Activated CD4-positive, alpha-beta T cell treated with anti-CD3 and anti-CD28 coated beads, Interleukin-2, amount 10 ng/mL, durations not matched to agents 7 days and 5 days (primary cell): ENCODE results near the gene ENO4. TPM values are rescaled to one million over a fixed set of nuclear protein-coding genes. Genes with fewer than 3 reads are reported as not detected.

Source experiments
- CTCF ChIA-PET: fragments of 350-600 bp; sonication (Branson Sonifier 250); formaldehyde crosslinking; loops from one replicate; lab custom pipeline; 2021; ENCODE audit warnings: antibody characterized with exemption; lab: Charles Lee
- POLR2A ChIA-PET: fragments of 350-600 bp; sonication (Branson Sonifier 250); formaldehyde crosslinking; loops from one replicate; lab custom pipeline; 2021; ENCODE audit warnings: antibody characterized with exemption; lab: Charles Lee
- DNase-seq: peaks from one replicate; pipeline ENCODE4 v3.0.0-alpha.2; 2020
- H3K27ac Mint-ChIP-seq: one replicate; pipeline ENCODE4 v1.8.0; 2021; ENCODE audit warnings: mild to moderate bottlenecking, moderate library complexity, mixed read lengths
- H3K27me3 Mint-ChIP-seq: one replicate; pipeline ENCODE4 v1.8.0; 2021; ENCODE audit warnings: mixed read lengths
- H3K36me3 Mint-ChIP-seq: one replicate; pipeline ENCODE4 v1.8.0; 2021; ENCODE audit warnings: low read depth, mixed read lengths
- H3K4me1 Mint-ChIP-seq: one replicate; pipeline ENCODE4 v1.8.0; 2021; ENCODE audit warnings: mixed read lengths
- H3K4me3 Mint-ChIP-seq: one replicate; pipeline ENCODE4 v1.8.0; 2021; ENCODE audit warnings: mild to moderate bottlenecking, moderate library complexity, mixed read lengths
- H3K9me3 Mint-ChIP-seq: one replicate; pipeline ENCODE4 v1.8.0; 2021; ENCODE audit warnings: mixed read lengths
- total RNA-seq, 2 experiments: library from RNA; stranded (reverse); gene quantifications; one replicate each; pipeline ENCODE4 v1.2.3, GENCODE V29; 2021

ENO4 gene
- total RNA-seq, 2 experiments from 2014 or later, result not detected

DNA sequence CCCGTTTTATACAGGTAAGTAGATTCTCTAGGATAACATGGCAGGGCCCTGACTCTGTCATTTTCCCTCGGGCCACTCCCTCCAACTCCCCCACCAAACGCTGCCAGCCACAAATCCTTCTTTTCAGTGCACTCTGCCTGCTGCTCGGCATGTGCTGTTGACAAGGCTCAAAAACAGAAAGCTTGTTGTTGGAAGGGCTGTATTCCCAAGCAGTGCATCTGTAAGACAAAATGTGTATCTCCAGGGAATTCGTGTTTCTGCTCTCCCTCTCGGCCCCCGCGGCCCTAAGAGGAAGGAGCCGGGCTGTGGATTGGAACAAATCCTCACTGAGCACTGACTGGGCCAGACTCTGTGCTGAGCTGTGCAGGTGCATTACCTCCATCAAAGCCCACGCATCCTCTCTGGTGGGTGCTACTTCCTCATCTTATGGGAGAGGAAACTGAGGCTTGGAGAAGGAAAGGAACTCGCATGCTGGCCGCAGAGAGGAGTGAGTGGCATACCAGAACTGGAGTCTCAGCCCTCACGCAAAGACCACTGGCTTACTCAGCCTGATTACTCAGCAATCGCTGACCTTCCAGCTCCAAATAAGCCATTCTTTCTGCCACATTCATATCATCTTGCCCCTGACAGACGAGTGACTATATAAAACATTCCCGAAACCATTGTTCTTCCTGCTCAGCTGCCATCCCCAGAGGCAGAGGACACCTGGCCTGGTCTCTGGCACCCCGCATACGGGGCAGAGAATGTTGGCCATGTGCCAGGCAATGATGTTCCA lies 33.5 kb upstream of the ENO4 start:
- CTCF ChIA-PET, result interaction anchor here (0.6 kb wide), 1 partner anchor 360 kb away, joined by 5 read pairs; no protein-coding TSS in a partner anchor
- no peak overlapping the region for H3K4me3 Mint-ChIP-seq
- H3K9me3 Mint-ChIP-seq, result no peaks in the 10 kb centered on the region
- DNase-seq, result no peak
- POLR2A ChIA-PET, result interaction anchor here (0.5 kb wide), 1 partner anchor 16 kb away, joined by 3 read pairs; no protein-coding TSS in a partner anchor
- H3K27me3 Mint-ChIP-seq, result peaks cover 7% of the 10 kb centered on the region
- no peak overlapping the region for H3K27ac Mint-ChIP-seq
- H3K4me1 Mint-ChIP-seq, result no peaks in the 10 kb centered on the region
- H3K36me3 Mint-ChIP-seq, result no peaks in the 10 kb centered on the region

DNA sequence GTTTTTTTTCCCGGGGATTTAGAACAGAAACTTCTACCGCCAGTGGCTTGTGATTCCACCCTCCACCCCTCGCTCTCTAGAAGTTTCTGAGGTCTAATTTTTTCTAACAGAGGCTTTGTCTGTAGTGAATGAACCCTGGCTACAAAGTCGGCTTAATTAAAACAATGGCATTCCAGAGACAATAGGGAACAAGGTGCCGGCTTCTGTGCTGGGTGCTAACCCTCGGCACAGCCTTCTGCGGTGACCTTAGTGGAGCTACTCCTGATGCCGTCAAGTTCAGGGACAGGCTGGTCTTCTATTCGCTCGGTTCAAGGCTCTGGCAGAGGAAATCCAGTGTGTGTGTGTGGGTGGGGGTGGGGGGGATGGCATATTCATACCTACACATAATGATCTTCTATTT lies 32.1 kb upstream of the ENO4 start:
- Mint-ChIP-seq H3K27ac (no peak overlapping the region), H3K9me3 (no peaks in the 10 kb centered on the region), H3K27me3 (peaks cover 6% of the 10 kb centered on the region), H3K4me1 (no peaks in the 10 kb centered on the region), H3K36me3 (no peaks in the 10 kb centered on the region), H3K4me3 (no peak overlapping the region)
- DNase-seq, result no peak
- CTCF ChIA-PET, result no interaction called here
- POLR2A ChIA-PET, result no interaction called here

DNA sequence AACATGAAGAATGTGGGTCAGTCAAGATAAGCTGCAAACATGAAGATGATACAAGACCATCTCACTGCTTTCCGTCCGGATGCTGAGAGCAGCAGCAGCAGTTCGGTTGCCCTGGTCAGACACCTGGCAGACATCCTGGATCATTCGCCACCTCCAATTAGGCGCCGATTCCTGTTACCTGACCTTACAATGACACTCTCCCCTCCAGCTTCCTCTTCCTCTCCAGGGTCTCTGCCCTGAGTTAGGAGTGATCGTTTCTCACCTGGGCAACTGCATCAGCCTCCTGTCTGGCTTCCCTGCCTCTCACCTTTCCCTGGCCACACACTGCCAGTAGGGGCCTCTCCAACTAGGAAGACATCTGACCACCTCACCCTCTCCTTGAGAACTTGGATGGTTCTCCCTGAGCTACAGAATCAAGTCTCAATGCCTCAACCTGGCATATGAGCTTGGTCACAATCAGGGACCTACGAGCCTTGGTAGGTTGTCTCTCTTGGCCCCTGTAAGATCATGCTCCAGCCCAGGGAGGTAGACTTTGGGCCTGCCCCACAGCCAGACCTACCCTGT lies 31.4 kb upstream of the ENO4 start:
- H3K4me3 Mint-ChIP-seq, result no peak overlapping the region
- ChIA-PET CTCF (no interaction called here), POLR2A (no interaction called here)
- peaks cover 6% of the 10 kb centered on the region for H3K27me3 Mint-ChIP-seq
- DNase-seq, result no peak
- no peak overlapping the region for H3K27ac Mint-ChIP-seq
- H3K4me1 Mint-ChIP-seq, result no peaks in the 10 kb centered on the region
- no peaks in the 10 kb centered on the region for H3K9me3 Mint-ChIP-seq
- H3K36me3 Mint-ChIP-seq, result no peaks in the 10 kb centered on the region

DNA sequence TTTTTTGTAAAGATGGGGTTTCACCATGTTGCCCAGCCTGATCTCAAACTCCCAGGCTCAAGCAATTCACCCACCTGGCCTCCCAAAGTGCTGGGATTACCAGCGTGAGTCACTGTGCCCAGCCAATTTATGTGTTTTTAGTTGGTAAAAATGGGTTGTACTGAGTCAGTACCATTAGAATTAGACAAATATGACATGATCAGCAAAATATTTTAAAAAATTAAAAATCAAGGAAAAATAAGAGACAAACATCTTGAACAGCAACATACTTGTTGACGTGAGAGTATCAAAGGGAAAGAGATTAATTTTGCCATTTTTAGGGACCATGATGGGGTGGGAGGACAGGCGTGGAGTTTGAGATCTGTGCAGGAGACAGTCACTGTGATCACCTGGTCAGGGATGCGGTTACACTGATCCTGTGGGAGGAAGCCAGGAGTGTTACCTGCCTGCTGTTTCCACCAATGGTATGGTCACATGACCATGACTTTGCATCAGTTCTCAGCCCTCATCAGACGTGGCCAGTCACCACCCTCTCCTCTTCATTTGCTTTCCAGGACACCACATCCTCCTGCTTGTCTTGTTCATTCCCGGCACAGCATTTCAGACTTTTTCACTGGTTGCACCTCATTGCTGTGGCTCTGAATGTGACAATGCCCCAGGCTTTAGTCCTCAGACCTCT lies 29.2 kb upstream of the ENO4 start:
- DNase-seq, result no peak
- CTCF ChIA-PET, result no interaction called here
- H3K9me3 Mint-ChIP-seq, result no peaks in the 10 kb centered on the region
- peaks cover 7% of the 10 kb centered on the region for H3K27me3 Mint-ChIP-seq
- H3K4me1 Mint-ChIP-seq, result no peaks in the 10 kb centered on the region
- no peaks in the 10 kb centered on the region for H3K36me3 Mint-ChIP-seq
- POLR2A ChIA-PET, result no interaction called here
- no peak overlapping the region for H3K27ac Mint-ChIP-seq
- no peak overlapping the region for H3K4me3 Mint-ChIP-seq

DNA sequence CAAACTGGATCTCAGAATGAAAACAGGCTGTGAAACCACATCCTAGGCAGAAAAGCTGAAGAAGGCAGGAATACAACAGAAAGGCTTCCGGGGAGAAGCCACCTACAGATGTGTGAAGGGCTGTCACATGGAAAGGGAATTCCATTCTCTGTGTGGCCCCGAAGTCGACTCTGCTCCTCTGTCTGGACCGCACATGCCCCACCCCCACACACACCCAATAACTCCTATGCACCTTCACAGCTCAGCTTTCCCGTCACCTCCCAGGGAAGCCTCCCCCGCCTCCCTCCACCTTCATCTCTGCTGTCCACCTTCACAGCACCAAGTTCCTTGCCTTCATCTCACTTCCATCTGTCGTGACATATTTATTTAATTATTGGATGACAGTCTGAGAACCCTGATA lies 23.4 kb upstream of the ENO4 start:
- no peaks in the 10 kb centered on the region for H3K4me1 Mint-ChIP-seq
- peaks cover 2% of the 10 kb centered on the region for H3K27me3 Mint-ChIP-seq
- ChIA-PET CTCF (no interaction called here), POLR2A (no interaction called here)
- no peaks in the 10 kb centered on the region for H3K36me3 Mint-ChIP-seq
- no peak overlapping the region for H3K4me3 Mint-ChIP-seq
- no peak for DNase-seq
- H3K27ac Mint-ChIP-seq, result no peak overlapping the region
- no peaks in the 10 kb centered on the region for H3K9me3 Mint-ChIP-seq

DNA sequence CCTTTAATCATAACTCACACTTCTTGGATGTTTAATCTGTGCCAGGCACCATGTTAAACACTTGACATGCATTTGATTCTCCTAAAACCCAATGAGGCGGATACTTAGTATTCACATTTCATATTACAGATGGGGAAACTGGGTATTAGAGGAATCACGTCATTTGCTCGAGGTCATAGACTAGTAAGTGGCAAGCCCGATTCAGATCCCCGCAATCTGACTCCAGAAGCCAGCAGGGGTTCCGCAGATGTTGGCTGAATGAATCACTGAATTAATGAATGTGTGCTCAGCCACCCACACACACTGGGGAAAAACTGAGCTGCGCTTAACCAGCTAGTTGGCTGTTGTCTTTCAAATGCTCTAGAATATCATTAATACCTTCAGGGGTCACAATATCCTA lies 22.5 kb upstream of the ENO4 start:
- Mint-ChIP-seq H3K27me3 (peaks cover 2% of the 10 kb centered on the region), H3K4me1 (no peaks in the 10 kb centered on the region), H3K4me3 (no peak overlapping the region), H3K27ac (no peak overlapping the region), H3K9me3 (no peaks in the 10 kb centered on the region), H3K36me3 (no peaks in the 10 kb centered on the region)
- CTCF ChIA-PET, result interaction anchor here (0.6 kb wide), 1 partner anchor 1517 kb away, joined by 5 read pairs; no protein-coding TSS in a partner anchor
- POLR2A ChIA-PET, result no interaction called here
- DNase-seq, result no peak

DNA sequence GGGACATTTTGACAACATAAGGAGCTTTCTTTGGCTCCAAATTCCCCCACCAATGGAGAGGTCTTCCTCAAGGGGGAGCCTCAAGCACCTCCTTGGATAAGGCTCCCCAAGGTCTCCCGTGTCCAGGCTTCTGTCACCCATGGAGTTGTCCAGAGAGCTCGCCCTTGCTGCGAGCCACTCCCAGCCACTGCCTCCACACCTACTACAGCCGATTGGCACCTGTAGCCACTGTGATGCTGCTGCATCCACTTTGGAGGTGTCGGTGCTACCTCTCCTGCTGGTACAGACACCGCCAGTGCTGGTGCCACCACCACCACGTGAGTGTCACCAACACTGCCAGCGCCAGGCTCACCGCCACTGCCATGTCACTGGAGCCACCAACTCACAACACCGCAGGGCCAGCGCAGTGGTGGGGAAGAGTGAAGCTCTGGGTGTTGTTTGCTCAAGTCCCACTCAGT lies 22.1 kb upstream of the ENO4 start:
- CTCF ChIA-PET, result interaction anchor here (0.6 kb wide), 2 partner anchors 40 to 1516 kb away, joined by 3 to 5 read pairs; no protein-coding TSS in a partner anchor
- Mint-ChIP-seq H3K4me1 (no peaks in the 10 kb centered on the region), H3K9me3 (no peaks in the 10 kb centered on the region), H3K27me3 (peaks cover 2% of the 10 kb centered on the region), H3K36me3 (no peaks in the 10 kb centered on the region), H3K4me3 (no peak overlapping the region), H3K27ac (no peak overlapping the region)
- POLR2A ChIA-PET, result no interaction called here
- DNase-seq, result no peak

DNA sequence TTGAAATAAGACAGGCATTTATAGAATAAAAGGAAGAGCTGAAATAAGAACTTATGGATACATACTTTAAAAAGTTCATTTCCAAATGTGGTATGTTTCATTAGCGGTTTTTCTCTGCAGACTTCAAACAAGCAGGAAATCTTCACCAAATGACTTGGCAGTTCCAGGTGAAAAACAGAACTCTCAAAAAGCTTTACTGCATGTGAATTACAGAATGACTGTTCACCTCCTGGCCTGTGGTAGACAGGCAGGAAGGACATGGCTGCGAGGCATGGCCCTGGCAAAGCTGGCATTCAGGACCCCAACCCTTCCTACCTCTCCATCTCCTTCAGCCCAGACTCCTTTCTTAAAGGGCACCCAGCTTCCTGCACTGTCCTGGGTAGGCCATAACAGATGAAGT lies 21.2 kb upstream of the ENO4 start:
- no peaks in the 10 kb centered on the region for H3K9me3 Mint-ChIP-seq
- CTCF ChIA-PET, result no interaction called here

DNA sequence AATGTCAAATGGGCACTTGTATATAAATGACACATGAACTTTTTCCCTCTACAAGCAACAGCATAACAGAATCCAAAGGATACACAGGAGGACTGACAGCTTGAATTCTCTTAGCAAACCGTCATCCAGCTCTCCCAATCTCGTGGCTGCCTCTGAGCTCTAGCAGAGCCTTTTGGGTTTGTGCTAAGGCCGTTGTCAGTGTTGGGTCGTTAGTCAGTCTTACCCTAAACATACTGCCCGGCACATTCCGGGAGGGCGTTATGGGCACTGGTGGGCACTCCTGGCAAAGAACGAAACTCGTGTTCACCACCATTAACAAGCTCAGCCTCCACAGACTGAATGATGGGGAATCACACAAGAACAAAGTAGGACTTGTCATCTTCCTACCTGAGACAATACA lies 19.6 kb upstream of the ENO4 start:
- H3K27ac Mint-ChIP-seq, result no peak overlapping the region
- no peak for DNase-seq
- H3K36me3 Mint-ChIP-seq, result no peaks in the 10 kb centered on the region
- no peak overlapping the region for H3K4me3 Mint-ChIP-seq
- H3K9me3 Mint-ChIP-seq, result no peaks in the 10 kb centered on the region
- ChIA-PET CTCF (interaction anchor here (0.9 kb wide), 1 partner anchor 9 kb away, joined by 4 read pairs; no protein-coding TSS in a partner anchor), POLR2A (no interaction called here)
- no peaks in the 10 kb centered on the region for H3K4me1 Mint-ChIP-seq
- no peaks in the 10 kb centered on the region for H3K27me3 Mint-ChIP-seq

More for the DNA sequence above, 21.2 kb upstream of the ENO4 start:
- no peak for DNase-seq
- Mint-ChIP-seq H3K4me3 (no peak overlapping the region), H3K27me3 (peaks cover 2% of the 10 kb centered on the region), H3K4me1 (no peaks in the 10 kb centered on the region), H3K36me3 (no peaks in the 10 kb centered on the region), H3K27ac (no peak overlapping the region)
- POLR2A ChIA-PET, result no interaction called here

DNA sequence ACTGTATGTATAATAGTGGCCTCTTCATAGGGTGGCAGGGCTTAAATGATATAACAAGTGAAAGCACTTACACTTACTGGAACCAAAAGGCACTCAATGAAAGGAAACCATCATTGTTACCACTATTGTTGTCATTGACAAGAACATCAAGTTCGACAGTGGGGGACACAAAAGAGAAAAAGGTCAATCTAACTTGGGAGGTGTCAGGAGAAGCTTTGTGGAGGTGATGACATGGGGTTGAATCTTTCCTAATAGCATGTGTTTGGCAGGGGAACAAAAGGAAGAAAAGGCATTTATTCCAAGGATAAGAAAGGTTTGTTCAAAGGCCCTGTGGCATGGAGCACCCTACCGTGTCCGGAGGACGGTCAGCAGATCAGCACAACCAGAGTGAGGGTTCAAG lies 18.2 kb upstream of the ENO4 start:
- DNase-seq, result no peak
- Mint-ChIP-seq H3K27ac (no peak overlapping the region), H3K9me3 (no peaks in the 10 kb centered on the region), H3K27me3 (no peaks in the 10 kb centered on the region), H3K36me3 (no peaks in the 10 kb centered on the region), H3K4me1 (no peaks in the 10 kb centered on the region), H3K4me3 (no peak overlapping the region)
- POLR2A ChIA-PET, result no interaction called here
- CTCF ChIA-PET, result no interaction called here

DNA sequence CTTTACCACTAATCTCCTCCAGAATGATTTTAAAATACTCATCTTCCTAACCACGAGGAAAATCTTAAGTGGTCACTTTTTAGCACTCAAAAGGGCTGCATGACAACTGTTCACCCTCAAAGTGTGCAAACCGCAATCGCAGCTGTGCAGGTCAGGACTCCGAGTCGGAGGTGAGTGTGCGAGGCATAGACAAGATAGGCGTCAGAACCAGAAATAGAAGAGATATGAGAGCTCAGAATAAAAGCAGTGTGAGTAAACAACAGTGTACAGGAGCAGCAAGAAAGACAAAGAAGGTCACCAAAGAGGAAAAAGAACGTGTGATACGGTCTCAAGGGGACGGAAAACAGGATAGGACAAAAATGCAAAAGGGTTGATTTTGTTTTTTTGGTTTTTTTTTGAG lies 17.5 kb upstream of the ENO4 start:
- H3K36me3 Mint-ChIP-seq, result no peaks in the 10 kb centered on the region

DNA sequence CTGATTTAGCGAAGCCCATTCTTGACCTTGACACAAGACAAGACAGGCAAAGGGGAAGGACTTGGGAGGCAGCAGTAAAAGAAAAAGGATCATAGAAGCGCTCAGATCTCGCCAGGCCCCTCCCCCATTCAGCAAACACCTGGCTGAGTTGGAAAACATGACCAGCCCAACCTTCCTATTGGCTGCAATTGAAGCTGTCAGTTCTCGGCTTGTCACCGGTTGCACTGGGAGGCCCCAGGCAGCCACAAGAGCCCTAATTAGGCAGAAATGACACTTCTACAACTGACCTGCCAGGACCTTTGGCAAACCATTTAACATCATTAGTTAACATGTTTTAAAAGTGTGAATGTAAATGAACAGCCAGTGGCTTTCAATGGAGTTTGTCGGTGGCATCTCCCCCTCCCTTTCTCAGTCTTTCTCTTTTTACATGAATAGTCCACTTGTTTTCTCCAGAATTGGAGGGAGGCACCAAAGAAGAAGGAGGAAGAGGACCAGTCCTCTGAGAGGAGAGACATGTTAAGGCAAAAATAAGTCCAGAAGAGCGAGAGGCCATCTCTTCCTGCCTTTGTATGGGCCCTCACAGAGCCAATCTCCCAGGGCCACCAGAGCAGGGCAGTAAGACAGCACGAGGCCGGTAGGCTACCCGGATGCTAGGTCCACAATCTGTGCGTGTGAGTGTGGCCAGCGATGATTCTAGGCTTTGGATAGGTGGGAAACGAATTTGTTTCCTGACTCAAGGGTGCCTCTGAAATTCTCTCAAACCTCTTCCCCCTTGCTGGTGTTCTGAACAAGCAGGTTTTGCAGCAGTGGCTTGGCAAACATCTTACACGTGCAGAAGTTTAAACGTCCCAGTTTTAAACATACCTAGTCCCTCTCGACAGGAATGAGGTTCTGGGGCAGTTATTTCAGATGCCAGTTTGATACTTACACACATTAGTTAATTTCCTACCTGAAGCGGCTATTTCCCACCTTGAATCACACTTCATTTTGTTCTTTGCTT lies 15.0 kb upstream of the ENO4 start:
- H3K36me3 Mint-ChIP-seq, result no peaks in the 10 kb centered on the region
- H3K4me1 Mint-ChIP-seq, result no peaks in the 10 kb centered on the region
- H3K9me3 Mint-ChIP-seq, result no peaks in the 10 kb centered on the region
- H3K27ac Mint-ChIP-seq, result no peak overlapping the region
- no peak for DNase-seq
- ChIA-PET CTCF (no interaction called here), POLR2A (no interaction called here)
- H3K27me3 Mint-ChIP-seq, result no peaks in the 10 kb centered on the region
- no peak overlapping the region for H3K4me3 Mint-ChIP-seq

More for the DNA sequence above, 17.5 kb upstream of the ENO4 start:
- ChIA-PET POLR2A (no interaction called here), CTCF (no interaction called here)
- Mint-ChIP-seq H3K27ac (no peak overlapping the region), H3K4me3 (no peak overlapping the region), H3K4me1 (no peaks in the 10 kb centered on the region), H3K9me3 (no peaks in the 10 kb centered on the region), H3K27me3 (no peaks in the 10 kb centered on the region)
- no peak for DNase-seq
